Inferior parietal cortex (tissue), 1 donor: Measurements from ENCODE around the gene CHST13.
"Not testable (repeated sequence)": the region's sequence is repeated elsewhere in the genome, so short reads cannot be mapped to it uniquely, and the experiment has no call there.

Experiments used
- DNase-seq: peaks from one replicate; pipeline ENCODE4 v3.0.0-alpha.2; 2016; ENCODE audit errors: extremely low spot score

Gene CHST13

DNA sequence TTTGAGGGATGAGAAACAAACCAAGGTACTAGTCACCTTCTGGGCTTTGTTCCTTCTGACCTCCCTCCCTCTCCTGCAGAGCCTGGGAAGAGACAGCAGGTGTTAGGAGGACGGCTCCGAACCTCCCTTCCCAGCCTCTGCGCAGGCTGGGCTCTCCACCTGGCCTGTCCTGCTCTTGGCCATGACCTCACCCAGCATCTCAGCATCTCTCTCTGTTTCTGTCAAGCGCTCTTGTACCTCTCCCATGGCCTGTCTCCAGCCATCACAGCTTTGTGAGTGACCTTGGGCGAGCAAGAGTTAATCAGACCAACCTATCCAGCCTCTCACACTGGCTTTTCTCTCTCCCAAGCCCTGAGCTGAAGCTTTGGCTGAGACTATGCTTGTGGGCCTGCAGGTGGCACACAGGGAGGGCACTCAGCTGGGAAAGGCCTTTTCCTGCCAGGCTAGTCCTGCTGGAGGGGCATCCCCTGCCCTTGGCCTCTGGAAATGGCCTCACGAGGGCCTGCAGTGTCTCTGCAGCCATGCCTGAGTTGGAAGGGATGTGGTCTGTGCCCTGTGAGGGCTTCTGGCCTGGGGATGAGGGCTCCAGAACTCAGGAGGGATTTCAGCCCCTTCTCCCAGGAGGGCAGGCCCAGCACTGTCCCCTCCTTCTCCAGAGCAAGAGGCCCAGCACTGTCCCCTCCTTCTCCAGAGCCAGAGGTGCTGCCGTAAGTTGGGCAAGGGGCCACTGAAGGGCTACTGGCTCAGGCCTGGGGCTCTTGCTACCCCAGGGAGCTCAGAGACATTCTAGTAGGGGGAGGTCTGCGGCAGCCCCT, 2.1 kb downstream of the CHST13 start:
- no peak for DNase-seq

DNA sequence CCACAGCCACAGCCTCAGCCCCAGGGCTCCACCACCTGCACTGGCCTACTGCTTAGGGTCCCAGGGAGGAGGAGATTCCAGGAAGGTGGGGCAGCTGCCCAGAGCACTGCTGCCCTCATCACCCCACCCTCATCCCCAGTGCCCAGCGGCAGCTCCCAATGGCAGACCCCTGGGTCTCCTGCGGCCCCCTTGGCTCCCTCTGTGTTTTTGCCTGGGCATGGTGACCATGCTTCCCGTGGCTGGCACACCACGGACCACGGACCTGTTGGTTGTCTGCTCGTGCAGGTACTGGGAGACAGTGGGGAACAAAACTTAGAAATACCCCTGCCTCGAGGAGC, 2.7 kb downstream of the CHST13 start:
- DNase-seq, result no peak

- no peak for DNase-seq
Observed at GRCh38 chr3:126527006-126527405, 3.1 kb downstream of the CHST13 start.

DNA sequence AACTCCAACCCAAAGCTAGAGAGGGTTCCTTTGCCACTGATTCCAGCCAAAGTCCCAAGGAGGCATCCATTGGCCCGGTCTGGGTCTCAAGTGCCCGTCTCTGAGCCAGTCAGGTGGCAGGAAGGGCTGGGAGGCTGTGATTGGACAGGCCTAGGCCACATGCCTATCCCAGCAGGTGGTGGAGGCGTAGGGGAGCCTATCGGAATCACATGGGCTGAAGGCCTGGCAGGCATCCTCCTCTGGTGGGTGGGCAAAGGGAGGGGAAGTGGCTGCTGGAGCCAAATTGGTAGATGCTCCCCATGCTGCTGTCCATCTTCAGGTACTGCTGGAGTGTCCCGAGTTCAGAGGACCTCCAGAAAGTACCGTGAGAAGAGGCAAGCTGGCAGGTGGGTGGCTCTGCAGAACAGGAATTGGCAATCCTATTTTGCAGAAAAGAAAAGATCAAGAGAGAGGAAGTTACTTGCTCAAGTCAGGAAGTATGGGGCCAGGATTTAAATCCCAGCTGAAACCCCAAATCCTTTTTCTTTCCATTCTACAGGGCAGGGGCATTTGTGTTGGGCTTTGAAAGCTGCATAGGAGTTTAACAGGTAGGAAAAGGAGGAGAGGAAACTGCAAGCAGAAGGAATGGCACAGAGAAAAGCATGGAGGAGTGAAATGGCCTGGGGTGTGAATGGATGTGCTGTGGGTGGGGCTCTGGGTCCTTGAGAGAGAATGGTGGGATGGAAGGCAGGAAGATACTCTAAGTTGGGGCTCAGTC, 3.7 kb downstream of the CHST13 start:
- DNase-seq, result no peak

DNA sequence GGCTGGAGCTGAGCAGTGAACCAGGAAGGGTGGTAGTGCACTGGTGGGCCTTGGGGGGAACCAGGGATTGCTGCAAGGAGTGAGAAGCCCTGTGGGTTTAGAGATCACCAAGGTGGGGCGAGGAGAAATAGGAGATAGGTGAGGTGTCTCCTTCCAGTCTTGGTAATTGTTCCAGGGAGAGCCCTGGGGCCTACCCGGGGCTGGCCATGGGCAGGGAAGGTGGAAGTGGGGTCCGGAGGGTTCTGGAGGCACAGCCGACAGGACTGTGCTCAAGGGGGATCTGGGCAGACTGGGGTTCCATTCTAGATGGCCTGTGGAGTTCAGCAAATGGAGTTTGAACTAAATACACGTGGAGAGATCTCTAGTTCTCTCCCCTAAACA, 4.5 kb downstream of the CHST13 start:
- DNase-seq, result no peak

- no peak for DNase-seq
Observed at GRCh38 chr3:126528800-126529541, 5.0 kb downstream of the CHST13 start.

DNA sequence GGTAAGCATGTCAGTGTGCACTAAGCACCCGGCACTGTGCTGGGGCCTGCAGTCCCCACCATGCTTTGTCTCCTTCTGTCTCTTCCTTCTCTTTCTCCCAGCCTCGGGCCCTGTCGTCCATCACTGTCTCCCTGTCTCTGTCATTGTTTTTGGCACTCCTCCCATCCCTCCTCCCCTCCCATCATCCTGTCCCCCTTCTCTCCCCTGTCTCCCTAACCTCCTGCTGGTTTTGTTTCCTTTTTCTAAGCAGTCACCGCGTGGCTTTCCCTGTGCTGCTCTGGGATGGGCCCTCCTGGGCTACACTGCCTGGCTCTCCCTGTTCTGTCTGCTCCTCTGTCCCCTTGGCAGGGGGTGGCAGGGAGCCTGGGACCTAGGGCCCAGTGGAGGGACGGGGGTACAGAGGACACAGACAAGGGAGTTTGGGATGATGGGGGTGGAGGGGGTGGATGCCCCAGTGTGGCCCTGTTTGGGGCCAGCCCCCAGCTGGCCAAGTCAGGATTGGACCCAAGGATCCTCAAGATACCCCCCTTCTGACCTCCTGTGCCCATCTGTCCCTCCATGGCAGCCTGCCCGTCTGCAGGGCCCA, 5.7 kb downstream of the CHST13 start:
- no peak for DNase-seq

- no peak for DNase-seq
Observed at GRCh38 chr3:126530171-126531050, 6.5 kb downstream of the CHST13 start.

GRCh38 chr3:126531051-126531330, 7.0 kb downstream of the CHST13 start:
- DNase-seq, result no peak

GRCh38 chr3:126533506-126533905, 9.6 kb downstream of the CHST13 start:
- DNase-seq, result no peak

- DNase-seq, result not testable (repeated sequence)
Observed at GRCh38 chr3:126534716-126535115, 10.8 kb downstream of the CHST13 start.

DNA sequence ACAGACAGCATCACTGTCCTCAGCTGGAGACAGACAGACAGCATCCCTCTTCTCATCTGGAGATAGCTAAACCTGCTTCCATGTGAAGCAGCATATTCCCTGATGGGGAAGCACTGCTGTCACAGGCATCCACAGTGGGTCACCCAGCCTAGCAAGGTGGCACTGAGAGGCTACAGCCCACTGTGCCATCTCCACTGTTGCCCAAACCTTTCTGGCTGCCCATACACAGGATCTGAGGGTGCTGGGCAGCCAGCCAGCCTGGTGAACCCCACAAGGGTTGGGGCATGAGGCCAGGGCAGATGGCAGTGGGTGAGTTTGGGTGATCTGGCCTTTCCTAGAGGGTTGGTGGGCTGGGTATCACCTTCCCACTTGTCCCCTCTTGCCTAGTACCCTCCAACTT, 11.7 kb downstream of the CHST13 start:
- DNase-seq, result no peak

GRCh38 chr3:126536126-126536525, 12.2 kb downstream of the CHST13 start:
- DNase-seq, result no peak

DNA sequence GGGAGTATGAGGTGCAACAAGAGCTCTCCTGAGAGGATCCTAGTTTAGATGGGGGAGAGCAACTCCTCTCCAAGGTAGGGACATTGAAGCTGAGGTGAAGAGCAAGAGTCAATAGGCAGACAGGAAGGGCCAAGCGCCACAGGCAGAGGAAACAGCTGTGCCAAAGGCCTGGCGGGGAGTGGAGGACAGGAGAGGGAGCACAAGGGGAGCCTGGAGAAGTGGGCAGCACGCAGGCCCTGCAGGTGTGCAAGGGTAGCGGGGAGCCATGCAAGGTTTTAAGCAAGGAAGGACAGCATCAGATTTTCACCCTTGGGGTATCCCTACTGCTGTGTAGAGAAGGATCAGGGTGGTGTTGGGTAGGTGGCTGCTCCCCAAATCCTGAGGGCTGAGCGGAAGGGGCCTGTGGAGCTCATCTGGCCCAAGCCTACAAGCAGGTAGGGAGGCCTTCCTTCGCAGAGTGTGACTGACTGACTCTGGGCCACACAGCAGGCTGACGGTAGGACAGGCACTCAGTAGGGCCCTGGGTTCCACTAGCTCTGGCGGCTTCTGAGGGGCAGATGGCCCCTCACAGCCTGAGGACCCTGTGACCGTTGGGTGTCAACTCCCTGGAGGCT, 13.3 kb downstream of the CHST13 start:
- no peak for DNase-seq

DNA sequence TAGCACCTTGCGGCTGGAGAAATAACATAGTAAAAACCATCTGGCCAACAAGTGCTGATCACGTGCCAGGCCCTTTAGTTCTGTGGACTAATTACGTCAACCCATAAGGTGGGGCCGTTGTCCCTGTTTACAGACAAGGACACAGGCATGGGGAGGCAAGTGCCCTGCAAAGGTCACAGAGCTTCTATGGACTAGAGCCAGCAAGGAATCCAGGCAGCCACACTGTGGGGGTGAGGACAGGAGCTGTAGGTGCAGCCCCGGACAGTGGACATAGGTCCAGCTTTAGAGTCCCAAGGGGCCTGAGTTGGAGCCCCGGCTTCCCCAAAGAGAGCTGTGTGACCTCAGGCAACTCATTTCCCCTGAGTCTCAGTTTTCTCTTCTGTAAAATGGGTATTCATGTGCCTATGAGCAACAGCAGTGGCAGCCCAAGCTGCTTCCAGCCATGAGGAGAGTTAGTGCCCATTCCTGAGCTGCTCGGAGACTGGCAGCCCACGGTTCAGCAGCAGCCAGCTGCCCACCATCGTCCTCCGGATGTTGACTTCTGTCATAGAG, 13.9 kb downstream of the CHST13 start:
- no peak for DNase-seq

DNA sequence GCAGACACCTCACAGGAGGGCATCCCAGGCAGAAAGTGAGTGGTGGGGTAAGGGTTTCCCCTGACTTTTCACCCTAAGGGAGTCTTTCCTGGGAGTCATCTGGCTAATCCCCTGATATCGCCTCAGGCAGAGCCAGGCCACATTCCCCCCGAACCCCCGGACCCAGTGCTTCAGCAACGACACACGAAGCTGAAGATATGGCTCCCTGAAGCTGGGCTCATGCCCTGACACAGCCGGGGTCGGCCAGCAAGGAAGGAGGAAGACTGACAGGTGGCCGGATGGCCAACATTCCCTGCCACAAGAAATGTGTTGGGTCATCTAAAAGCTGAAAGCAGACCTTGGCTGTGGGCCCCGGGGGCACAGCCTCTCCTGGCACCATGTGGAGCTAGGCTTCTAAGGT, 14.4 kb downstream of the CHST13 start:
- DNase-seq, result no peak

GRCh38 chr3:126538966-126539365, 15.0 kb downstream of the CHST13 start:
- DNase-seq, result no peak

- no peak for DNase-seq
Observed at GRCh38 chr3:126539558-126540250, 15.7 kb downstream of the CHST13 start.

- DNase-seq, result no peak
Observed at GRCh38 chr3:126540342-126540849, 16.4 kb downstream of the CHST13 start.
